Fibroblast of peridontal ligament (primary cell): ENCODE data around the gene KCNJ4.

ENCODE experiments used
- DNase-seq: peaks from one replicate; pipeline ENCODE4 v3.0.0-alpha.2; 2010; ENCODE audit errors: extremely low read depth

Gene KCNJ4

GRCh38 chr22:38453066-38453672, 1.8 kb downstream of the KCNJ4 start:
- no peak for DNase-seq

- peak; percentile 41 for DNase-seq
These were observed 2.5 kb downstream of the KCNJ4 start for GRCh38 chr22:38452373-38453065.

- DNase-seq: no peak
These were observed 3.1 kb downstream of the KCNJ4 start for GRCh38 chr22:38451864-38452263.

GRCh38 chr22:38451404-38451803, 3.6 kb downstream of the KCNJ4 start:
- DNase-seq: no peak

- no peak for DNase-seq
These were observed 4.7 kb downstream of the KCNJ4 start for GRCh38 chr22:38450234-38450797.

GRCh38 chr22:38449776-38450175, 5.2 kb downstream of the KCNJ4 start:
- DNase-seq: no peak

- DNase-seq: no peak
These were observed 5.9 kb downstream of the KCNJ4 start for GRCh38 chr22:38448945-38449745.

GRCh38 chr22:38446018-38446601, 8.9 kb downstream of the KCNJ4 start:
- no peak for DNase-seq

GRCh38 chr22:38444783-38445182, 10.2 kb downstream of the KCNJ4 start:
- no peak for DNase-seq

- DNase-seq: no peak
These were observed 11.1 kb downstream of the KCNJ4 start for GRCh38 chr22:38443628-38444521.

- no peak for DNase-seq
These were observed 11.9 kb downstream of the KCNJ4 start for GRCh38 chr22:38442967-38443627.

- no peak for DNase-seq
These were observed 13.2 kb downstream of the KCNJ4 start for GRCh38 chr22:38441620-38442287.

- no peak for DNase-seq
These were observed 14.2 kb downstream of the KCNJ4 start for GRCh38 chr22:38440747-38441350.

- DNase-seq: no peak
These were observed 17.6 kb downstream of the KCNJ4 start for GRCh38 chr22:38437416-38437815.

GRCh38 chr22:38436629-38437395, 18.2 kb downstream of the KCNJ4 start:
- DNase-seq: no peak

- DNase-seq: no peak
These were observed 19.0 kb downstream of the KCNJ4 start for GRCh38 chr22:38435965-38436364.

- no peak for DNase-seq
These were observed 20.0 kb downstream of the KCNJ4 start for GRCh38 chr22:38435010-38435409.

GRCh38 chr22:38433871-38434270, 21.1 kb downstream of the KCNJ4 start:
- no peak for DNase-seq

GRCh38 chr22:38432264-38432663, 22.7 kb downstream of the KCNJ4 start:
- peak; percentile 12 for DNase-seq
